NCI-H2029 treated with DMSO at 0.1 percent for 48 hours (cell line): ENCODE measurements around the gene SURF1.

Experiments used
- DNase-seq: peaks from one replicate; lab custom pipeline; 2025; lab: John Stamatoyannopoulos, UW

The SURF1 gene

DNA sequence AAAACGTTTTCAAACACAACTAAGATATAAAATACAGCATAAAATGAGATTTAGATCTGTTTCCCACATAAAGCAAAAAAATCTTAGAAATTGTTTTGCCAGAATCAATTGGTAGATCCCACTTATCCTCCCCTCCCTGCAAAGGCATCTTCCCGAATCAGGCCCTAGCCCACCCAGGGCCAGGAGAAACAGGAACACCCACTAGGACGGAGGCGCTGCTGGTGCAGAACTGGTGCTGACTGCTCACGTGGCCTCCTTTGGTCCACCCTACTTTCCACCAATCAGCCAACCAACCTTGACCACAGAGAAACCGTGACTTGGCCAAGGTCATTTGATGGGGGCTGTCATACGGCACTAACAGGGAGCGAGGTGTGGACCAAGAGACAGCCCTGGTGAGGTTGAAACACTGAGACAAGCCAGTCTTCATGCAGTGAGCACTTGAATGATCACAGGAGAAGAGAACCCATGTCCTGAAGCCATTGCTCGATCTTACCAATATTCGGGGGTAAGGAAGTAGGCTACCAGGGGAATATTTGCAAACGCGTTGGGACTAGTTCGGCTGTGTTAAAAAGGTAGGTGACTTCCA, 5.3 kb upstream of the SURF1 start:
- DNase-seq = no peak

DNA sequence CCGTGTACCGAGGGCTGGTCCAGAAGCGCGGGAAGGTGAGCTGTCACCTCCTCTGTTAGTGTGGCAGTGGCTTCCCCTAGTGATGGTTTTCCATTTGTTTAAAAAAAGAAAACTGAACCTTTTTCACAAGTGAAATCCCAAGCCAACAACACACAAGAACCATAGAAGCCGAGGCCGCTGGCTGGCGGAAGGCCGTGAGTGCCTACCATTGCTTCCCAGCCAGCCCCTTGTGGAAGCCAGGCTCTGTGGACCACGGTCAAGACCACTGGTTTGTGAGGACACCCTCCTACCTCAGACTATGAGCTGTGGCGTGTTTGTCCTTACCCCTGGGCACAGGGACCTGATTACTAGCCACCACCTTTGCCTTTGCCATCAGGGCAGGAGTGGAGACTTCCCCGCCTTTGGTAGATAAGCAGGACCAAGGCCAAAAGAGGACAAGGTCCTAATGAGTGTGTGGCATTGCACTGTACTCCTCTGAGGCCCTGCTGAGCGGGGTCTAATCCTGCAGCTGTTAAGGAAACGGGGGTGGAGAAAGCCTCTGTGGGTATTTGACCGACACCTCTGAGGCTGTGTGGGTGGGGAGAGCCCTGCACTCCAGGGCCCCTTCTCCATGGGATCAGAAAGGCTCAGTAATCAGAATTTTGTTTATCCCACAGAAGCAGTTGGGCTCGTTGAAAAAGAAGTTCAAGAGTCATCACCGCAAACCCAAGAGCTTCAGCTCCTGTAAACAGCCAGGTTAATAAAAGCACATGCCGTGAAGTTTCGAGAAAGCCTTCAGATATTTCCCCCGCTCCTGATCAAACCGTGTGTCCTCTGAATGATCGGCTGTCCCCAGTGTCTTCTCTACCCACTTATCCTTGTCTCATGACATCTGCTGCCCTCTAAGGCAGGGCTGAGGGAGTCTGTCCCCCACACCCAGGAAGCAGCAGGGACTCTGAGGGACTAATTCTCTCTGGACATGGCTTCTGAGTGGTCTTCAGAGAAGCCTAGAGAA, 4.4 kb upstream of the SURF1 start:
- no peak for DNase-seq

DNA sequence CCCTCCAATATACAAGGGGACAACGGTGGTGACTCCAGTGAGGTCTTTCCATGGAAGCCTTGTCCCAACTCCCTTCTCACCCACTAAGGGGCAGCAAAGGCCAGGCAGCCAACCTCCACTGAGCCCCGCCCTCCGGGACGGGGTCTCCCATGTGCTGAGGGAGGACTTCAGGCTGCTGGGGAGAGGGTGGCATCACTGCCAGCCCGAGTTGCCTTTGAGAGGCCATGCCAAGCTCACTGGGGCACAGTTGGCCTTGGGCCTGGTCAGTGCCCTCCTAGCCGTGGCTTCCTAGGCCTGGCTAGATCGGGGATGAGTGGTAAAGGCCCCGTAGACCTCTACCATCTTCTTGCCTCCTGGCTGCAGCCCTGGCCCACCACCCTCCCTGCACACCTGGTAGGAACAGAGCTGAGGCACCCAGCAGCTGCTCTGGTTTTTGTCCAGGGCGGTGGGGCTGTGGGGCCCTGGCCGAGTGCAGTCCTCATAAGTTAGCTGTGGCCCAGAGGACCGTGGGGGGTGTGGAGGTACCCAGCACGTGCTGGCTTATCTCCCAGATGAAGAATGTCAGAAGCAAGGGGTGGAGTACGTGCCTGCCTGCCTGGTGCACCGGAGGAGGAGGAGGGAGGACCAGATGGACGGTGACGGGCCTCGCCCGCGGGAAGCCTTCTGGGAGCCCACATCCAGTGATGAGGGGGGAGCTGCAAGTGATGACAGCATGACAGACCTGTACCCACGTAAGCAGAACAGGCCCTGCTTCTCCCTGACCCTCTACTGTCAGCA, 3.3 kb upstream of the SURF1 start:
- DNase-seq = no peak

DNA sequence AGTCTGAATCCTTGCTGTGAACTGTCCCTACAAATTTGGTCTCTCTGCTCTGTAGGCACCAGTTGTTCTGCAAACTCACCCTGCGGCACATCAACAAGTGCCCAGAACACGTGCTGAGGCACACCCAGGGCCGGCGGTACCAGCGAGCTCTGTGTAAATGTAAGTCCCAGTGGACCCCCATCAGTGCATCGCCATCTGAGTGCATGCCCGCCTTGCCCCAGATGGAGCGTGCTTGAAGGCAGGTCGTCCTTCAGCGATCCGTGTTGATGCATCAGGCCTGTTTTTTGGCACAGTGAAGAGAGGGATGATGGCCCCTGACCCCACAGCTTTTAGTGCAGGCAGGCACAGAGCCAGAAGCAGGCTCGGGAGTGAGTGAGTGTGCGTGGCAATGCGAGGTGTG, 1.4 kb upstream of the SURF1 start:
- no peak for DNase-seq

DNA sequence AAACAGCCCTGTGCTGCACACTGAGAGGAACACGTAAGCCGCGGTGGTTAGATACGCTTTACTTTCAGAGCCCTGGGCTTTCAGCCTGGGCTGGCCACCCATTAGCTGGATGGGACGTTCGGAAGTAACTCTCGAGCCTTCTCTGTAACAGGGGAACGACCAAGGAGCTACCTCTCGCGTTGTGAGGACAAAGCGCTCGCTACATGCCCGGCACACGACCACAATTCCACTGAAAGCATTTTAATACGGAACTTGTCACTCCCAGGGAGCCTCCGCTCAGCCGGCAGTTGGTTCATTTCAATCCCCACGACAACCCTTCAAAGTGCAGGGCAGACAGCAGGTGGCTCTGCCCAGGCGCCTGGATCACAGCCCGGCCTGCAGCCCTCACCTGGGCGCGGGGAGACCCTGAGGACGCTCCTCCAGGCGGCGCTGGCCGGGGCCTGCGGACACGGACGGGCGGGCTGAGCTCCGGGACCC, 368 bp downstream of the SURF1 start:
- no peak for DNase-seq

DNA sequence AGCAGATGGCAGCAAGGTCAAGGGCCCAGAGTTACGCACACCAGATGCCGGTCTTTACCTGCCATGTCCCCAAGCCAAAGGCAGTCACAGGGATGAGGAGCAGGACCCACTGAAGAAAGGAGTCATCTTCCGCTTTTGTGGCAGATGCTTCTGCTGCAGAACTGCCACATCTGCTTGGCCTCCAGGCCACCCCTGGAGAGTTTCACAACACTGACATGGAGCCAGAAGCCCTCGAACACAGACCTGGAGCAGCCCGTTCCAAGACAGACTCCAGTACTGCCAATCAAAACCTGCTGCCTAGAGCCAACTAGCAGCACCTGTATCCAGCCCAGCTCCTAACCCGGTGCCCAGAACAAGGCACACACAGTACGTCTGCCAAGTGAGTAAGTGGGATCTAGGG, 1.5 kb downstream of the SURF1 start:
- DNase-seq = no peak

DNA sequence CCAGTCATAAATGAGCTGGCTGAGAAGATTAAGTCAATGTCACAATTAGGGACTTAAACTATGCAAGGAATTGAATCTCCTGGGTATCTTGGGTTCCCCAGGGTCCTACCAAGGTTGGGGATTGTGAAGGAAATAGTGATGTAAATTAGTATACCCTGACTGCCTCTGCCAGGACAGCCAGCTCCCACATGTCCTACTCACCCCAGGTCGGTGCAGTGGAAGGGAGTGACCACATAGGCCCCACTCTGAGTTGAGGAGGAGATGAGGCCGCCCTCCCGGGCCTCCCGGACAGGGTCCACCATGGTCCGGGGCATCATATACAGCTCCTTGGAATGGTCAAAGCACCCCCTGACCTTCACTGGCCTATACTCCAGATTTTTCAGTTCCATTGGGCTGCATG, 2.7 kb downstream of the SURF1 start:
- no peak for DNase-seq

DNA sequence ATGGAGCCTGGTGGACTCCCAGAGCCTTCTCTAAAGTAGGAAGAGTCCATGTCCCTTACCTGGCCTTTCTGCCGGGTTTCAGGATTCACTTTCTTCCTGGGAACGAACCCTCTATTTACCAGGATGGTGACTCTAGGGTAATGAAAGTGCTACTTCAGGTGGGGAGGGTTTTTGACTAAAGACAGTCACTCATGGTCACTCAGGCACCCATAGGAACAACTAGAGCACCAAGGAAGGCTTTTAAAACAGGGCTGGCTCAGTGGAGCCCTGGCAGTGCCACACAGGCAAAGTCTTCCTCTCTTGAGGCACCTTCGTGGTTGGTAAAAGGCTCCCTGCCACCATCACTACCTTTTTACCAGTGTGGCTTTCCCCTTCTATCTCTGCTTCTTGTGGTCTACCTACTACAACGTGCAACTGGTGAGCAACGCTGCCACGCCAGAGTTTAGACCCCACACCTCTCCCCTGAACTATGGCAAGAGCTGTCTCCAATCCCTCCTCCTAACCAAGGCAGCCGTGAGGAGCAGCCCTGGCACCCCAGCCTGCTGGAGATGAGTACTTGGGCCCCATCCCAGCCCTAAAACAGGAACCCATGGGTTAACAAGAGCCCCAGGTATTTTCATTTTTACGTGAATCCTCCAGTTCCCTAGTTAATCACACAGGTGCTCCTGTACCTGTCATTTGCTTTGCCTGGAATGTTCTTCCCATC, 3.5 kb downstream of the SURF1 start:
- DNase-seq = no peak

DNA sequence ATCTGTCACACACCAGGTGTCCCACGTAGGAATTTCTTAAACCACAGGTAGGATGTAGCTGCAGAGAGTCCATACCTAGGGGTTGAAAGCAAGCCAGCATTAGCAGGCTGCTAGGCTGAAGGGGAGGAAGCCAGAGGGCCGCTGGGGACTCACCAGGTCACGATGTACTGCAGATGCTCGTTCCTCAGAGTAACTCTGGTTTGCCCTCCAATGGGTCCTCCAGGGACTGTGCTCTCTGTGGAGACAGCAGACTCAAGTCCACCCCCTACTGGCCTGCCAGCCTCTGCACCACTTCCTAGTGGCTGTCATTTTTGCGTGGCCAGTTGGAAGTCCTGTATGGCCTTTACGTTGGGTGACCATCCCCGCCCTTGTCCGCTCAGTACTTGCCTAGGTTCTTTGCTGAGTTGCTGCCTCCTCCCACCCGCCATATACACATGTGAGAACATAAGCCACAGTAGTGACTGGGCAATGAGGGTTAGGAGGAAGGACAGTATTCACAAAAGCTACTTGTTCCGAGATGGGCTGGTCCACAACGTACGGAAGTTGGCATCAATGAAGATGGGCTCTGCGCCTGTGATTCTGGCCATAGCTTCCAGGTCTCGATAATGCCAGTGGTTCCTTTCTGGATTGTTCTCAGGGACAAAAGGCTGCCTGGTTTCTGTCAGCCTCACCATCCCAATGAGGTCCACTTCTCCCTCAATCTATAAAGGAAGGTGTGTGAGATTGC, 4.2 kb downstream of the SURF1 start:
- no peak for DNase-seq

DNA sequence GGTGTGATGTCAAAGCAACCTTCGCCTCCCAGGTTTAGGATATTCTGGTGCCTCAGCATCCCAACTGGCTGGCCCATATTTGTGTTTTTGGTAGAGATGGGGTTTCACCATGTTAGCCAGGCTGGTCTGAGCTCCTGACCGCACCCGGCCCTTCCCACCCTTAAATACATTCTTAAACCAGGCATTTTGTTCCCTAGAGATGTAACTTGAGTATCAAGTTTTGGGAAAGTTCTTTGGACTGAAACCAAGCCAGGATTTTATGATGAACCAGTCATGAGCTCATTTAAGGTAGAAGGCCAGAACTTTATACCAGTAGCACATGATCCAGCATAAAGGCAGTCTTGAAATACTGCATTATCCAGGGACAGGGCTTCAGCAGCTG, 4.8 kb downstream of the SURF1 start:
- no peak for DNase-seq

DNA sequence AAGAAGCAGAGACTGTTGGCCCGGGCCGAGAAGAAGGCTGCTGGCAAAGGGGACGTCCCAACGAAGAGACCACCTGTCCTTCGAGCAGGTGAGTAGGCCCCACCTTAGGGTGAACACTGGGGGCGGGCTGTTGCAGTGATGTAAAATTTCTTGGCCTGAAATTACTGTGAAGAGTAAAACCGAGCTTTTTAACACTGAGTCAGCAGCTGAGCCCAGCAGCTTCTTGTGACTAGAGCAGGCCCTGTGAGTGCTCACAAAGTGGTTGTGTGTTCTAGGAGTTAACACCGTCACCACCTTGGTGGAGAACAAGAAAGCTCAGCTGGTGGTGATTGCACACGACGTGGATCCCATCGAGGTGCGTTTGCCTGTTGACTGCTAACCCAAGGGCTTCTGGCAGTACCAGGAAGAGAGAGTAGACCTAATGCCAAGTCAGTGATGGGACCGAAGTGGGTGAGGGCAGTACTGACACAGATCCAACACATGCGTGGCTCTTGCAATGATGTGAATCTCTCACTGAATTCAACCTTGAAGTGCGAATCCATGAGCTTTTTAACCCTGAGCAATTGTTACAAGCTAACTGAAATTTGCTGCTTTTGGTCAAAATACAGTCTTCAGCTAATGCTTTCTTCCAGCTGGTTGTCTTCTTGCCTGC, 6.2 kb downstream of the SURF1 start:
- no peak for DNase-seq

DNA sequence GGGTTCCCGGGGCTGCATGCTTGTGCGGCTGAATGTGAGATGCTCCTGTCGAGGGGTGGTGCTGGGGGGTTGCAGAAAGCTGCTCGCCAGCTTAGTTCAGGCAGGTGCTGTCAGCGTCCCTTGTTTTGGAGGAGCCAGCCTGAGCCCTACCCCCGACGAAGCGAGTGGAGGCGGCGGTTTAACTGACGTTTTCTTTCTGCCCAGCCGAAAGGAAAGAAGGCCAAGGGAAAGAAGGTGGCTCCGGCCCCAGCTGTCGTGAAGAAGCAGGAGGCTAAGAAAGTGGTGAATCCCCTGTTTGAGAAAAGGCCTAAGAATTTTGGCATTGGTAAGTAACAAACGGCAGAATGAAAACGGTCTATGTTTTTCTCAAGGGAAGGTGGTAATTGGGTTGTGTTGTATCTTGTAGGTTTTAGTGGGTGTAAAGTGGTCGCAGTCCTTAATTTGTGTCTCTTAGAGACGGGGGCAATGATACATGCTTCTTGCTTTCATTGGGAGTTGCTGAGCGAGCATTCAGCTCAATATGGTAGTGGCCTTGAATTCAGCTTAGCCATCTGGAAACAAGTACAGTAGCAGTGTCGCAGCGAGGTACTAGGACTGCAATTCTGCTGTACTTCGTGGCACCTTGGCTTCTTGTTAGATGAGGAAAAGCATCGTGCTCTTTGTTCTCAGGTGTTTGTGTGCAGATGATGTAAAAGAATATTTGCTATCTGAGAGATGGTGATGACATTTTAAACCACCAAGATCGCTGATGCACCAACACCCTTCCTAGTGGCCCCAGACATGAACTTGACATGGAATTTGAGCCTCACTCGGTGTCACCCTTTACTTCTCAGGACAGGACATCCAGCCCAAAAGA, 7.3 kb downstream of the SURF1 start:
- DNase-seq = no peak

DNA sequence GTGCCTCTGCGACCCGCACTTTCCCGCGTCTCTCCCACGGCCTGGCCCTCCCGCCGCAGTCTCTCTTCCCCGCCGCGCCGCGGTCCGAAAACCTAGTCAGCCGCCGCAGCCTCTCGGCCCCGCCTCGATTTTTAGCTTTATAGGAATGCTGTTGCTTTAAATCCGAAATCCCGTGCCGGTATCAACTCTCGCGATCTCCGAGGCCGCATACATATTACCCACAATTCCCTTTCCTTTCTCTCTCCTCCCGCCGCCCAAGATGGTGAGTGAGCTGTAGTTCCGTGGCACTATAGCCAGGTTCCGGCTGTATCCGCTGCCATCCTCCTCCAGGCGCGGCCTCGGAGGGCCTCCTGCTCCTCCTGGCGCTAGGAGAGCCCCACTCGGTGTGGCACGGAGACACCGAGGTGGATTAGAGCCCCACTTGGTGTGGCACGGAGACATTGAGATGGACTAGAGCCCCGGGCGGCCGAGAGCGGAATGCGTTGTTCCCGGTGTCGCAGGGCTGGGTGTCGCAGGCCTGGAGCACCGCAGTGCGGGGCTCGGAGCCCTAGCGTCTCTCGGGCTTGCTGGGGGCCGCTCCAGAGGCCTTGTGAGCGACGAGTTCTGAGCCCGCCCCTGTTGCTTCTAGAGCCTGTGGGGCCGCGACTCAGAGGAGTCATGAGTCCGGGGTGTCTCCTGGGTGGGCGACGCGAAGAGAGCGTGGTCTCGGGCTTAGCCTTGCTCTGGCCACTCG, 8.1 kb downstream of the SURF1 start, which contains the start of the genes MED22 and RPL7A:
TSS of gene MED22 (minus strand) at position 147 of the 733 bp plus-strand sequence. CDS start 1,469 bp downstream, outside the sequence.
TSS of gene RPL7A (plus strand) at position 234 of the 733 bp plus-strand sequence. CDS start at position 260, 26 bp downstream.
- peak; percentile 95 for DNase-seq

DNA sequence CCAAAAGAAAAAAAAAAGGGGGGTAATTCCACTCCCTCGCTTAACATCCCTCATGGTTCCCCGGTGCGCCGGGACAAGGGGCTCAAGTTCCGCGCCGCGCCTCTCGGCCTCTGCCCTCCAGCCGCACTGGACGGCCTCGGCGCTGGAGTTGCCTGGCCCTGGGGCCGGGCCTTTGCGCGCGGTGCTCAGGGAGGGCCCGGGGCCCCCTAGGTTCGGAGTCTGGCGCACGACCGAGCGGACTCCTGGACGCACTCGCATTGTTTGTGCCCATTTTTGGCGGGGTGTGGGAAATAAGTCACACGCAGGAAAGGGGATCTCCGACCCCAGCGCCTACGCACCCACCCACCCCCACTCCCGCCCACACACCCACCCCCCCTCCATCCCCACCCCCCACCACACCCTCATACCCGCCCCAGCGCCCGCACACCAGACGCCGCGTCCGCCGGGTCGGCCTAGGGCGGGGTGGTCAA, 8.7 kb downstream of the SURF1 start:
- DNase-seq = no peak

DNA sequence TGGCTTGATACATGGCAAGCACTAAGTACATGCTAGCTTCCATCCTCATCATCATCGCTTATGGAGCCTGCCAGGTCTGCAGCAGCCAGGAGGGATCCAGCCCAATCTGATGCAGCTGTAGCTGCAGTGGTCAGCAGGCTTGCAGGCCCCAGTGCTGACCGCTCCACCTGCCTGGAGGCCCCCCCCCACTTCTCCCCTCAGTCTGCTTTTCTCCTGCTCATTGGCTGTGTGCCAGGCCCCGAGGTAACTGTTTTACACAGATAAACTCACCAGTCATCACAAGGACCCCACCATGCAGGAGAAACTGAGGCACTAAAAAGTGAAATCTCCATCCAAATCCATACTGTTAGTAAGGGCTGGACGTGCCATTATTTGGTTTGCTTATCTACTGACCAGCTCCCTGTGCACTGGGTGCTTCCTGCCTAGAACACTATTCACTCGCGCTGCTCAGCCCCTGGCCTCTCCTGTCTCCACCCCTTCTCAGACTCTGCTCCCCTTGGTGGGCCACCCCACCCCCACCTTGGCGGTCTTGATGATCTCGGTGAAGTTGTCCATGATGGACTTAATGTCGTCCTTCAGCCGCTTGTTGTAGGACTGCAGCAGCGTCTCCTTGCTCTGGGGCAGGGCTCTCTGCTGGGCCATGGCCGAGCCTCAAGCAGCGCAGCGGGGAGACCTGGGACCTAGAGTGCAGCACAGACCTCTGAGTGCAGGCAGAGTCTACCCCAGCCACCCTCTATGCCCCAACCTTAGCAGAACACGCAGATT, 10.1 kb downstream of the SURF1 start:
- DNase-seq = no peak

DNA sequence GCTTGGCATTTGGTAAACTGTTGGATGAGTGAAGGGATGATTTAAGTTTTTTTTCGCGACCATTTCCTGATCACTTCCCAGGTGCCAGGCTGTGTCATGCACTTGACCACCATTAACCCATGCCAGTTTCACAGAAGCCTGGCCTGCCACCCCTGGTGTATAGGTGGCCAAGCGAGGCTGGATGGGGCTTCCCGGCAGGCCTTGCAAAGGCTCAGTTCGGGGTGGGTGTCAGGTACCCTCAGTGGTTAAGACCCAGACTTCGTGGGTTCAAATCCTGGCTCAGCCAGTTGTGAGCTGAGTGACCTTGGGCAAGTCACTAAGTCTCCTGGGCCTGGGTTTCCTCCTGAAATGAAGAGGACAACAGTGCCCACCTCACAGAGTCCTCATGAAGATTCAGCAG, 10.7 kb downstream of the SURF1 start:
- no peak for DNase-seq

DNA sequence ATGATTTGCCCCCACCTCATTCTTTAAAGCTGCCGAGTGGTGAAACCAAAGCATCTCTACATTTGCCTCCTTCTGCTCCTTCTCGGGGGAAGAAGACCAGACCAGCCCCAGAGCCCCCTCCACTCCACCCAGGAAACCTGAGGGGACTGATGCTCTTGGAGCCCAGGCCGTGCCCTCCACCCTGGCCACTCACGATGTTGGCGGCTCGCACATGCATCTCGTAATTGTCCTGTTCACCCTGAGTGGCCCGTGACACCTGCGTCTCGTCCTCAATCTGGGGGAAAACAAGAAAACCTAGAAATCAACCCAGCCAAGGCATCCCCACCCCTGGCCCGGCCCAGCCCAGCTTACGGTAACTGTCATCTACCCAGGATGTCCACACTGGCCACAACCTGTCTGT, 11.3 kb downstream of the SURF1 start:
- no peak for DNase-seq

DNA sequence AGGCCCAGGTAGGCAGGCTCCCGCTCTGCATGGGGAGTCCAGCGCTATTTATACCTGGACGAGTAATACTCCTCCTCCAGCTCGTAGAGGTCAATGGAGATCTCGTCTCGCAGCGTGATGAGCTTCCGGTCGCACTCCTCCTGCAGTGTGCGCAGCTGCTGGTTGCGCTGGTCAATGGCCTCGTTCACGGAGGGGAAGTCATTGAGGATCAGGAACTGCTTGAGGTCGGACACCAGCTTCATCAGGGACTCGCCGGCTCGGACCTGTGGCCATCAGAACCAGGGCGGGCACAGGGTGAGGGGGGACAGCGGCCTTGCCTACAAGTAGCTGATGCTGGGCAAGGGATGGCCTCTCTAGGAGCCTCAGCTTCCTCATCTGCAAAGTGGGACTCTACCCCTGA, 12.2 kb downstream of the SURF1 start:
- DNase-seq = no peak
